LNCAP (cell line): Measurements from ENCODE around the gene STX1A.

ENCODE experiments used
- CTCF ChIP-seq: fragments of 450-650 bp; IDR thresholded peaks from 2 replicates; pipeline ENCODE4 v1.5.1; 2017; ENCODE audit warnings: mild to moderate bottlenecking

STX1A gene

GRCh38 chr7:73739387-73739767 is 19.9 kb upstream of the STX1A start:
- TF ChIP-seq CTCF = no peak

GRCh38 chr7:73738612-73739386 is 19.3 kb upstream of the STX1A start, which contains the start of gene ABHD11:
Gene ABHD11 (minus strand): TSS chr7:73738802. CDS start chr7:73738770, 32 bp downstream.
- TF ChIP-seq CTCF = no peak

- TF ChIP-seq CTCF = no peak
Measured at GRCh38 chr7:73738220-73738611, 18.7 kb upstream of the STX1A start.

GRCh38 chr7:73737491-73738219 is 18.2 kb upstream of the STX1A start:
- TF ChIP-seq CTCF = no peak

GRCh38 chr7:73736885-73737284 is 17.4 kb upstream of the STX1A start:
- TF ChIP-seq CTCF = no peak

GRCh38 chr7:73735528-73735905 is 16.0 kb upstream of the STX1A start:
- TF ChIP-seq CTCF = no peak

GRCh38 chr7:73734619-73735527 is 15.4 kb upstream of the STX1A start:
- peak; percentile 80 for TF ChIP-seq CTCF
